CD4-positive, alpha-beta T cell treated with Interleukin-1 beta for 1 hour (primary cell): ENCODE data around the gene HOXA4.

ENCODE experiments used
- DNase-seq, 2 donors: peaks; one replicate each; pipeline ENCODE4 v3.0.0-alpha.2; 2020 to 2022

The HOXA4 gene

DNA sequence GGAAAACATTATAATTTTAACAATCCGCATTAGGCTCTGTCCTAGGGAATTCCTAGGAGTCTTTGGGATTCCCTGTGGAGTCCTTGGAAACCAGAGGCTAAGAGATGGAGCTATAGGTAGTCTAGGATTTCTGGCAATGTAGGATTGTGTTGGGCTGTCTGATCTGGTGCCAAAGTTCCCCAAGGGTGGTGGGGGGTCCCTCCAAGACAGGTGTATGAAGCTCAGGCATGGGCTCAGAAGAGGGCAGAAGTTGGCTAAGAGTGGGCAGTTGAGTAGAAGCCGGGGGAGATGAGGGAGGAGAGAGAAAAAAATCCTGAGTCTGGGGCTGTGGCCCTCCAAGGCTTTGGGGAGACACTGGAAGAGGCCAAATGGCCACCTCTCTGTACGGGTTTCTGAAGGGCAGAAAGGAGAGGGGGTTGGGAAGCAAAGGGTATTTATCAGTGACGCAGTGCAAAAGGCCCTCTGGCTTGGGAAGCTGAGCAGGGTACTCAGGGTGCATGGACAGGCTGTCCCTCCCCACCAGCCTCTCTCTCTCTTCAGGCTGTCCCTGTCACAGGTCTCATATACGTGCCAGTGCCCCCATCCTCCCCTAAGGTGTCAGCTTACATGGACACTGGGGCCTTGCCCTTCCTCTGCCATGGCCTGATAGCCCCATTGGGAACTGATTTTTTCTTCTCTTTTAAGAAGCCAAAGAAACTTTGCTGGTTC lies 16.1 kb upstream of the HOXA4 start:
- no peak for DNase-seq

DNA sequence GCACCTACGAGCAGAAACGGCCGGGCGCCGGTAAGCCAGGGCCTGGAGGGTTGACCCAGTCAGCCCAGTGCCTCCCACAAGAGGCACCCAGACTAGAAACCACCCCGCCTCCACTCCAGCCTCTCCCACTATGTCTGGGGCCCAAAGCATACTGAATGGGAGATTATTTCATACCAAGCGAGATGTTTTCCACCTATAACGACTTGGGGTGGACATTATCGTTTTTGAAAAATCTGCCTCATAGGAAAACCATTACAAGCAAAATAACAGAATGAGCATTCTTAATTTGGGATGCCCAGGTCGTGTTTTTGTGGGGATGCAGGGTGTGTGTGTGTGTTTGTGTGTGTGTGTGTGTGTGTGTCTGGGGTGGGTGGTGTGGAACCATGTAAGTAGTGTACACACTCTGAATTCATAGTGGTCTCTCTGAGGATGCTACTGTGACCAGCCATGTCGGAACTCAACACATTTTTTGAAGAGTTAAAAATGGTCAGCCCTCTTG lies 15.4 kb upstream of the HOXA4 start:
- no peak for DNase-seq

DNA sequence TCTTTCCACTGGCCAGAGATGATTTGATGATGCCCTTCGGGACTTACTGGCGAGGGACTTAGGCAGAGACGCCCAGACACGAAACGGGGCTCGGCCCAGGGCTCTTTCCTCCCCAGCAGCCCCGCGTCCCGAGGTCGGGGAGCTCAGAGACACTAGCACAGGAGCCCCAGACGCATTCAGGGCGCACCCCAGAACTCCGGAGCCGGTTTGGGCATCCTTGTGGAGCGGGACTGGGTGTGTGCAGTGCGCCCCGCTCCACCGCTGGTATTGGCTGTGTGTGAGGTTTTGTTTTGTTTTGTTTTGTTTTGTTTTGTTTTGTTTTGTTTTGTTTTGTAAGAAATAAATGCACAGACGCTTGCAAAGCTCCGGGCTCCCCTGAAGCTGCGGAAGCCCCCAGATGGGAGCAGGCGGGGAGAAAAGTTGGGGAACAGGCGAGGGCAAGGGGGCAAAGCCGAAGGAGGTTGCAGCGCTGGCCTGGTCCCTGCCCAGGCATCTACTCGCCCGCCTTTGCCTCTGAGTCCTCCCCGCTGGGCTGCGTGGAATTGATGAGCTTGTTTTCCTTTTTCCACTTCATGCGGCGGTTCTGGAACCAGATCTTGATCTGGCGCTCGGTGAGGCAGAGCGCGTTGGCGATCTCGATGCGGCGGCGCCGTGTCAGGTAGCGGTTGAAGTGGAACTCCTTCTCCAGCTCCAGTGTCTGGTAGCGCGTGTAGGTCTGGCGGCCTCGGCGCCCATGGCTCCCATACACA lies 14.8 kb upstream of the HOXA4 start:
- no peak for DNase-seq

DNA sequence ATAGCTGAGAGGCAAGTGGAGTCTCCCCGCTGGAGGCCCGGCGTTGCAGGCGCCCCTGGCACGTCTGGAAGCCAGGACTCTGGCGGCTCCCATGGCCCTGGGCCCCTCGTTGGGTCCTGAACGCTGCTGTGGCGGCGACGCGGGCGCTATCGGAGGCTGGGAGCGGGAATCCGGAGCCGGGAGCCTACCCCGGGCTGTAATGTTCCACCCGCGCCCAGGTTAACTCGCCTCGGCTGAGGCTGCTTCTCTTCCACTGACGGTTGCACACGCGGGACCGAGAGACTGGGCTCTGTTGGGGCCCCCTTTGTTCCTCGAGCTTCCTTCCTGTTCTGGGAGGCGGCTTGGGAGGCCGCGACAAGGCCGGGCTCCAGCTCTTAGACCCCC lies 14.2 kb upstream of the HOXA4 start:
- no peak for DNase-seq

DNA sequence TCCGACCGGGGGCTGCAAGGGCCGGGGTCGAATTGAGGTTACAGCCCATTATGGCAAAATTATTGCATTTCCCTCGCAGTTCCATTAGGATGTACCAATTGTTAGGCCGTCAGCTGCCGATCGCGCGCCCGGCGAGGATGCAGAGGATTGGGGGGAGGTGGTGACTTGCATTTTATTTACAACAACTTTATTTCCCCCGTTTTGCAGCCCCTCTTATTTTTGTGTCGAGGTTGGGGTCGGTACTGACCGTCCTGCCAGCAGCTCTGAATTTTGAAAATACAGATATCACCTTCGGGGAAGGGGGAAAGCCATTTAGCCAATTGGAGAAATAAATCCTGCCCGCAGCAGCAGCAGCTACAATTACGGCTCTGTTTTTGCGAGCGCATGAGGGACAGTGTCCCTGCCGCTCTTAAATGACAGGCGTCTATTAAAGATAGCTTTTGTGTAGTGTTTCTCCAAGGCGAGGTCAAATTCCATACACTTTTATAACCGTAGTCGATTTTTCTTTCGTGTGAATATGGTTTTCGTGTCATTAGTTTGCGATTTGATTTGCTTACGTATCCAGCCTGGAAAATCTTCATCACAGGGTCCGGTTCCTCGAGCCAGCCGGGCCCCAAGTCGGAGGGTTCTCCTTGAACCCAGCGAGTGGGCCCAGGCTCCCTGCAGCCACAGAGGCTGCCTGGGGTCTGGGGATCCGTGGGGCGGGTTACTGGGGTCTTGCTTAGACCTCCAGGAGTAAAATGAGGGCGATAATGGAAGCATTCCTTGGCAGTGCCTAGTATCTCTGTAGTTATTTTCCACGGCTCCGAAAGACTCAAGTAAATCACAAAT lies 13.6 kb upstream of the HOXA4 start:
- no peak for DNase-seq

DNA sequence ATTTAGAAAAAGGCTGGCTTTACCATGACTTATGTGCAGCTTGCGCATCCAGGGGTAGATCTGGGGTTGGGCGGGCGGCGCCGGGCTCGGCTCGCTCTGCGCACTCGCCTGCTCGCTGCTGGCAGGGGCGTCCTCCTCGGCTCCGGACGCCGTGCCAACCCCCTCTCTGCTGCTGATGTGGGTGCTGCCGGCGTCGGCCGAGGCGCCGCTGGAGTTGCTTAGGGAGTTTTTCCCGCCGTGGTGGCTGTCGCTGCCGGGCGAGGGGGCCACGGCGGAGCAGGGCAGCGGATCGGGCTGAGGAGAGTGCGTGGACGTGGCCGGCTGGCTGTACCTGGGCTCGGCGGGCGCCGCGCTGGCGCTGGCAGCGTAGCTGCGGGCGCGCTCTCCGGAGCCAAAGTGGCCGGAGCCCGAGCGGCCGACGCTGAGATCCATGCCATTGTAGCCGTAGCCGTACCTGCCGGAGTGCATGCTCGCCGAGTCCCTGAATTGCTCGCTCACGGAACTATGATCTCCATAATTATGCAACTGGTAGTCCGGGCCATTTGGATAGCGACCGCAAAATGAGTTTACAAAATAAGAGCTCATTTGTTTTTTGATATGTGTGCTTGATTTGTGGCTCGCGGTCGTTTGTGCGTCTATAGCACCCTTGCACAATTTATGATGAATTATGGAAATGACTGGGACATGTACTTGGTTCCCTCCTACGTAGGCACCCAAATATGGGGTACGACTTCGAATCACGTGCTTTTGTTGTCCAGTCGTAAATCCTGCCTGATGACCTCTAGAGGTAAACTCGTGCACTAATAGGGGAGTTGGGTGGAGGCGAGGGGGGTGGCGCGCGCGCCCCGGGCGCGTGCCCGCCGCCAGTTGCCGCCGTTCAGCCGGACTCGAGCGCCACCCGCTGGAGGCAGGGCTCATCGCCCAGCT lies 12.7 kb upstream of the HOXA4 start, which contains the start of gene HOXA5:
Gene HOXA5, minus strand, starts transcription at position 659 of the 927 bp plus-strand sequence. Its CDS starts 74 bp downstream, at position 585.
- peak in 1 of 2 donors; percentile 61 for DNase-seq

DNA sequence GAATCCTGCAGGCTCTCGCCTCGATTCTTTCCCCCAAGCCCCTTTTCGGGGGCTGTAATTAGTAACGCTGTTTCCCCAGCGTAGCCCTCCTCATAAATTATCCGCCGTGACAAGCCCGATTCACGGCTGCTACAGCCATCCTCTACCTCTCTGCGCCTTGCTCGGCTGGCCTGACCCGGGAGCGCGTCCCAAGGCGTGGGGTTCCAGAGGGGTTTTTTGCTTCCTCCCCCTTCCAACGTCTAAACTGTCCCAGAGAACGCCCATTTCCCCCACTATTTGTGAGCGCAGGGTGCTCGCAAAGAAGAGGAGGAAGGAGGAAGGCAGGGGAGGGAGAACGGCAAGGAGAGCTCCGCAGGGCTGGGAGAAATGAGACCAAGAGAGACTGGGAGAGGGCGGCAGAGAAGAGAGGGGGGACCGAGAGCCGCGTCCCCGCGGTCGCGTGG lies 12.0 kb upstream of the HOXA4 start:
- DNase-seq = no peak

DNA sequence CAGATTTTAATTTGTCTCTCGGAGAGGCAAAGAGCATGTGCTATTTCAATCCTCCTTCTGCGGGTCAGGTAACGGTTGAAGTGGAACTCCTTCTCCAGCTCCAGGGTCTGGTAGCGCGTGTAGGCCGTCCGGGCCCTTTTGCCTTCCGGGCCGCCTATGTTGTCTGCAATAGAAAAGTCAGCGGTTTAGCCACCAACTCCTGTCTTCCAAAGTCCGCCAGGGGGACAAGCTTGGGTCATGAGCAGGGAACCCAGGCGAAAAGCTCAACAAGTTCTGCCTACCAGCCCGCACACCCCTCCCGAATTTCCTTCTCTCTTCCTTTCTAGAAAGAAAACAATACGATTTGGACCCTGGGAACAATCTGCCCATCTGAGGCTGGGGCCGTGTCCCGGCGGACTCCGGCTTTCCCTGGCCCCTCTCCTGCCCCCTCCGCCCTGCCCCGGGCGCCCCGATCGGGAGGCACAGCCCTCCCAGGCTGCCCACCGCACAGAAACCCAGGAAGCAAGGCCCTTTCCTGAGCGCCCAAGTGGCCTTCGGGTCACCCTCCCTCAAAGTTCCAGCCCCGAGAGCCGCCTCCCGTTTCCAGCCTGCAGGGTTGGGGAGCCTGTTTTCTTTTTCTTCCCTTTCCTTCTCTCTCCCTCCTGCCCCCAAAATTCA lies 11.5 kb upstream of the HOXA4 start:
- DNase-seq = no peak

DNA sequence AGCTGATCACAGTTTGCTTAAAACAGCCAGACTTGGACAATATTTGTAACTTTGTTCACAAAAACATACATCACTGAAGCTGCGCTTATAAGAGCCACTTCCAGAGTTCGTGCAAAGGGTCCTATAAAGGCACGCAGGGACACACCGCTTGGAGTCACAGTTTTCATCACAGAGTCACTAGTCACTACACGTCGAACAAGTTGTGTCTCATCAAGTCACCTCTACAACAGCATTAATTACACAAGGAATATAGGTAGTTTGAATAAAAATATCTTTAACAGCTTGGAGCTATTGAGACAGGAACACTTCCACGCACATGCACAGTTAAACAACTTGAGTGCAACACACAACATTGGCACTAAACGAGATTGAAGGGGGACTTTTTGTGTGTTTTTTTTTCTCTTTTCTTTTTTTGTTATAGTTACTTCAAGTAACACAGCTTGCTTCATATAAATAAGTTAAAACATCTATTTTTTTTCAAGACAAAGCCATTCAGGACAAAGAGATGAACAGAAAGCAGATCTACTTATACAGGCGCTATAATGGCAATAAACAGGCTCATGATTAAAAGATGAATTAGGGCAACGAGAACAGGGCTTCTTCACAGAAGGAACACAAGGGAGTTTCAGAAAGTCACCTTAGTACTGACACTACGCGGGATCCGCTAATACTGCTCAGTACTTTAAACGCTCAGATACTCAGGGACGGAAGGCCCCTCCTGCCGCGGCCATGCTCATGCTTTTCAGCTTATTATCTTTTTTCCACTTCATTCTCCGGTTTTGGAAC lies 10.8 kb upstream of the HOXA4 start:
- no peak for DNase-seq

DNA sequence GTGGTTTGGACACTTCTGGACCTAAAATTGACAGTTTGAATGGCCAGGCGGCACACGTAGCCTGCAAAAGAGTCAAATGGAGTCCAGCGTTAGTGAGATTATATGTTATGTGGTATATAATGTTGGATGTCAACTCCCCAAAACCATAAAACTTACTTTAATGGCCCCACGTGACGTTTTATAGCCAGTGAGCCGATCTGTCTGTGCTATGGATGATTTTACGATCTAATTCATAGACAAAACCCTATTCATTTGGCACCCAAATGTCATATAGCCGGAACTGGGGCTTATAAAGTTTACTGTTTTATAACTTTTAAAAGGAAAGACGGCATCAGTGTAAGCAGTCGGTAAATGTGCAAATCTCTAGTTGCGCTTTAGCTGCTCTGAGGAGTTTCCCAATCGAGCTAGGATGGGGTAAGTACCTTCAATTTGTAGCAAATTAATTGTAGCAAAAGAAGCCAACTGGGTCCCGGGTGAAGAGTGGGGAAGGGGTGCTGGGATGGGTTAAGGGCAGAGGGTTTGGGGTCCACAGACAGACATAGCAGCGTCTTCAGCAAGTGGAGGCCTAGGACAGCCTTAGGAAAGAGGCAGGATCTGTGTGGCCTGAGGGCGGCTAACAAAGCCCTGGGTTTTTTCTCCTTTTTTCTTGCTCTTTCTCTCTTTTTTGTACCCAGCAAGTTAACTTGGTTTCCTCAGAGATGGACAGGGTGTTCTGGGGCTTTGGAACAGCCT lies 9.7 kb upstream of the HOXA4 start:
- no peak for DNase-seq

DNA sequence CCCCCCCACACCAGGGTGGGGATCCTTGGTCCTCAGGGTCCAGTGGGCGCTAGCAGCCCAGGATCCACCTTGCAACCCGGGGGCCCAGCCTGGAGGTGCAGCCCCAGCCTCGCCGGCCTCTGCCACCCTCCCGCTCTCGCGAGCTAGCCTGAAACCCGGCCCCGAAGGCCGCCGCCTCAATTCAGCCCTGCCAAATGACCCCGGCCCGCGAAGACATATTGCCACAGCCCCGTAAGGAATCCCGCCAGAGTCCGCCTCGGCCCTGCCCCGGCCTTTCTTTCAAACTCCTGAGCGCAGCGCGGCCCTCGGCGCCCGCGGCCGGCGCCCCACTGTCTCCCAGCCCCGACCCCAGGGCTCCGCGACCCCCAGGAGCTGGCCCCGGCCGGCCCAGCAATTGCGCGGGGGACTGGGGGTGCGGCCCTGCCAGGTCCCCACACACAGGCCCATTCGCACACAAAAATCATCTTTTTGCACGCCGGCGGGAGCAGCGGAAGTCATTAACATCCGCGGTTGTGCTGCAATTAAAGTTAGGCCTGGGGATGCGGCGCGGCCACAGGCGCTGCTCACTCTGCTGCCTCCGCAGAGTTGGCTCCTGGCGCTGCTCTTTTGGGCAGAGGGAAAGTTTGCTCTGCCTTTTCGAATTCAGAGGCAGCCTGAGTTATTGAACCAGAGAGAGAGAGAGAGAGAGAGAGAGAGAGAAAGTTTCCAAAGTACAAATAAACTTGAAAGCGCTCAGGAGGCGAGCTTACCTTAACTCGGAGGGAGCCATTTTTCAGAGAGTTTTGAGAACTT lies 9.0 kb upstream of the HOXA4 start:
- no peak for DNase-seq

DNA sequence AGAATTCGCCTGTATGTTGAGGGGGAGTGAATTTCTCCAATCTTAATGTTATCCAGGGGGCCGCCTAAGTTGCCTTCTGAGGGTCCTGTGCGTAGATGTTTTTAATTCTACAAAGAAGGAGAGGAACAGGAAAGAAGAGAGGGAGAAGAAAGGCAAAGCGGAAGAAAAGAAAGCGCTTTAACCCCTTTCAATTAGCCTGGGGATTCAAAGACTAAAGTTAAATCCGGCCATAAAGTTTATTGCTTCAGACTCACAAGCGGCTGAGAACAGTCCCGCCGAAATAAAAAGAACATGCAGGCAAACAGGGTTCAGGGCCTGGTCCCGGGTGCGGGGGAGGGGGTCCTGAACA lies 8.4 kb upstream of the HOXA4 start:
- DNase-seq = no peak

DNA sequence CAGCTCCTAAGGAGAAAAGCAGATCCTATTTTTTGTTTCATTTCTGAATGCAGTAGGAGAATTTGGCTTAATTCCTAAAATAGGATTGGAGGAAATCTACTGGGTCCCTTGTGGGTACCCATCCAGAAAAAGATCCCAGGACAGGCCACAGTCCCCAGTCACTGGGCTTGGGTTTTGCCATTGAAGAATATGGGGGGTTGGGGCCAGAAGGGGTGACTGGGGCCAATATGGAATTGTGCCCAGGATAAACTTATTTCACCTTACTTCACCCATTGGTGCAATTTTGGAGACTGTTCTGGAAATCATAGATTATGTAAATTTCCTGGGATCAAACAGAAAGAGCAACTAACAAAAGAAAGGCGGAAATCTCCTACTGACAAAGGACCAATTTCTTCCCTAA lies 7.9 kb upstream of the HOXA4 start:
- no peak for DNase-seq

DNA sequence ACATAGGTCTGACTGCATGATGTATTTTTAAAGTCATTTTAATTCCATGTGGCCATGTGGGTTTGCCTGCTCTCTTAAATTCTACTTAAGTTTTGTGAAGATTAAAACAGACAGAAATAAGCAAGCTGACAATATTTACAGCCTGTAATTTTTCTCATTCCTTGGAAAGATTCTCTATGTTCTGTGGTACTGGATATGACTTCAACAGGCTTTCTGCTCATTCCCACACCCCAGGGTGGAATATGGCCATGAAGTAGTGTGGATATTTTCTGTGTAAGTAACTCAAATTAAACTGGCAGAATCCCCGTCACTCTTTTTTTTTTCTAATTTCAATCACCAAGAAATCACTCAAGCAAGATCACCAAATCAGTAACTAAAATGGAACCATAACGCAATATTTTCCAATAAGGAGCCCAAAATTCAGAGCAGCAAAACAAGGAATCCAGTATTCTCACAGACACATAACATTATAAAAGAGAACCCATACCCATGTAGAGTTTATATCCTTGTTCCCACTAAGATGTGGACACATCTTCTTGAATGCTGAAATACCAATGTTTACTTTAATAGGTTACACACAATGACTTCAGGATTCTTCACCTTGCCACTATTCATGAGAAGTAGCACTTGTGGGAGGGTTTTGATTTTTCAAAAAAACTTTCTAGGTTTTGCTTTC lies 7.2 kb upstream of the HOXA4 start:
- DNase-seq = no peak

DNA sequence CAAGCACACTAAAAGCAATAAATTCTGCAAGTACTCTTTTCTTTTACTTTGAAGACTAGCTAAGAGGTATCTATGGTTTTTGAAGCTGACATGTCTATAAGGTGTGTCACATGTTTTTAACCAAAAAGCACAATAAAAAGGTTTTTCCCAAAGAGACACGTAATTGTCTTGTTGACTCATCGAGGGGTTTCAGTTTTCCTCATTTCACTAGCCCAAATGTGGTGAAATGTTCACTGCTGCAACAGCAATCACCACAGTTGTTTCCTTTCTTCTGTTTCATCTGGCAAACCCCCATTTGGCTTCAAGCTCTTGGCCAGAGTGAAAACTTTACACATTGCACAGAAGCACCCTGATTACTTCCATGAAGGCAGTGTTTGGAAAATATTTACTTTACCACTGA lies 3.8 kb upstream of the HOXA4 start:
- DNase-seq = no peak

DNA sequence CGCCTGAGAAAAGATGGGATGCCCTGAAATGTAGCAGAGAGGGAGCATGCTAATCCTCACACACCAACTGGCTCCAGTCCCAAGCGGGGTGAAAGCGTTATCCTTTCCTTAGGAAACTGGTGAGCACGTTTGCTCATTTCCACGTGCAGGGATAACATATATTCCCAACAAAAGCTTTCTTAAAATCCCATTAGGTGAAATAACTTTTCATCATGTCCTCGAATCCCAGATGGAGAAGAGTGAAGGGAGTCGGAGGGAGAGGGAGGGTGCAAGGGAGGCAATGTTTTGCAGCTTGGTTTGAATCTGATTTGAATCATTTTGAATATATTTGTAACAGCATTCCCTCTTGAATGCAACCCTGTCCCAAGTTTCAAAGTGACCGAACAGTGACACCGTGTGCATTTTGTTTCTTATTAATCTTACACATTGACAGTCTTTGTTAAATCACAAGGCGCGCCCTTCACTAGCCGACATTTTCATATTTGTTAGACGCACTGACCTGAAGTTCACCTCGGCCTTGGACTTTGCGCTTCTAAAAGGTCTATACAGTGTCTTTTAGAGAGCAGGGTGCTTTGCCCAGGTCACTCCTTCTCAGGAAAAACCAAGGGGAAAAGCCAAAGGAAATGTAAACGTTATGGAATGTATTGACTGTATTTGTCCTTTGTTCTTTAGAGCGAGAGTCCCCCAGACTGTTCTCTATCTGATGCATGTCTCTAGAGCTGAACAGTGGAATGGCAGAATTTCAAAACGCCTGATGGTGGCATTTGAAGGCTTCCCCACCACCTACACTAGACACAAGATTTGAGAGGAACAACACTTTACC lies 3.1 kb upstream of the HOXA4 start:
- DNase-seq = no peak

DNA sequence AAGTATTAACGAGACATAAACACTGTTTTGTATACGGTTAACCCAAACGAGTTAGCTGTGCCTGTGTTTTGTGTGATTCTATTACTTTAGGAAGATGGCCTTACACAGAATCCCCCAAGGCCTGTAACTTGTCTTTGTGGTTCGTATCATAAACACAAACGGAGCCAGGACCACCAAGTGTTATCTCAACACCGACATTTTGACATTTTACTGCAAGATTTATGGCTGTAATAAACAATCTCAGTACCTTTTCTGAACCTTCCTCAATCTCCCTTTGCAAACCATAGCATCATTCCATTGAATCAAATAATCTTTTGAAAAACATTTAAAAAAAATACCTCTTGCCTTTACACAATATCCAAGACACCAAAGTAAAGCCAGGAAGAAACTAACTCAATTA lies 2.4 kb upstream of the HOXA4 start:
- no peak for DNase-seq

DNA sequence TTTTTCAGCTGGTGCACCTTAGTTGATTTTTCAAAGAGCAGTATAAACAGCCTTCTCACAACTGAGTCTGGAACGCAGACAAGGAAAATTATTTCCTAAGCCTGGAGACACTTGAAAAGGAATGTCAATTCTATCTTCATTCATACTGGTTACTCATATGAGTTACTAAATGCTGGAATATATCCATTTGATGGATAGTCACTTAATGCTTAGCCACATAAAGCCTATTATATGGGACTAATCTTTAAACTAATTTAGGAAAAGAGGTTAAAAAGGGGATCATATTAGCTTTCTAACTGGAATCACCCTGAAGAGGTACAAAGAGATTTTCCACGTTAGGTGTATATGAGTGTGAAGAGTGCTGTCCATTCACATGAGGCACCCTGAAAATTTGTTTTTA lies 1.7 kb upstream of the HOXA4 start:
- no peak for DNase-seq
